ENCODE data around the gene CDYL2.

DNA sequence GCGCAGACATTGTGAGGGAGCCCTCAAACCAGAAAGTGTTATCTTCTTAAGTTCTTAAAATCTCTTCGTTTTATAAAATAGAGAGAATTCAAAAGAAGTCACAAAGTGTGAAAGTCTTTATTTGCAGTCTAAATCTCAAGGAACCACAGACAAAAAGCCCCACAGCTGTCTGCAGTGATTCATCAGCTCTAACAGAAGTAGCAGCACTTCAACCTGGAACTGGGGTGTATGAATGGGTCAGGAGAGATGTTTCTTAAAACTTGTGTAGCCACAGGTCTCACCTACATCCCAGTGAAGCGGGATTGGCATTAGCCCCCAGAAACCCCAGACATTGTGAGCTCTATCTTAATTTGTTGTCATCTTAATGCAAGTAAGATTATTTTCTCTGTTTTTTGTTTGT lies 61.1 kb downstream of the CDYL2 start:
- TF ChIP-seq POLR2A (IDR thresholded peaks at IDR 0.05) (no peak), CTCF (IDR thresholded peaks at IDR 0.05) (no peak), POLR2AphosphoS5 (IDR thresholded peaks at IDR 0.05) (no peak)
